DMS53 treated with DMSO at 0.1 percent for 48 hours (cell line): ENCODE data around the gene CCL4L2.
"Not testable (repeated sequence)": the region's sequence is repeated elsewhere in the genome, so short reads cannot be mapped to it uniquely, and the experiment has no call there.

Source experiments
- DNase-seq: peaks from one replicate; lab custom pipeline; 2025; ENCODE audit not compliant: unreplicated experiment; lab: John Stamatoyannopoulos, UW

Gene CCL4L2

GRCh38 chr17:36195434-36196130 is 15.3 kb upstream of the CCL4L2 start:
- no peak for DNase-seq

DNA sequence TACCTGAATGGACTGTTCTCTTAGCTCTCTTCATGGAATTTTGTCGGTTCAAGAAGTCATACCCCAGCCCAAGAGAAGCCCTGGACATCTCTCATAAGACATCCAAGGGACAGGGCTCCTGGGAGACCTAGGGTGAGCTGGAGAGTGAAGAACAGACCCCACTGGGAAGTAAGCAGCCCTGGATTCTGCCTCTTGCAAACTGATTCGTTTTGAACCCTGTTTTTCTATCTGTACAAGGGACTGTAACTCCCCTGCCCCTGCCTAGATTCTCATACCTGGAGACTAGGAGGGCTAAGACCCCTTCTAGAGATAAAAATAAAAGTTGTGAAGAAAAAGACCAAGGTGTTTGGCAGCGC is 14.8 kb upstream of the CCL4L2 start:
- no peak for DNase-seq

DNA sequence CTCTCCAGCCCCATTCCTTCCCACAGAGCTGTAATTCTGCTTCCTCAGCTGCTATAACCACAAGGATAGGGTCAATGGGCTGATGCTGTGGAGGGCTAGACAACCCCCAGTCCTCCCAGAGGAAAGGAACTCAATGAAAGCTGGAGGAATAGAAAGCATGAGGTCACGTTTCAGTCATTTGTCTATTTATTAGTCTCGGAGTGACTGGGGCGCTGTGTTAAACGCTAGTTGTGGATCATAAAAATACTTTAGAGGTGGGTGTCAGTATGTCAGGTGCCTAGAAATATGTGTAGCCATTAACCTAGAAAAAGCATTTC is 13.5 kb upstream of the CCL4L2 start:
- no peak for DNase-seq

DNA sequence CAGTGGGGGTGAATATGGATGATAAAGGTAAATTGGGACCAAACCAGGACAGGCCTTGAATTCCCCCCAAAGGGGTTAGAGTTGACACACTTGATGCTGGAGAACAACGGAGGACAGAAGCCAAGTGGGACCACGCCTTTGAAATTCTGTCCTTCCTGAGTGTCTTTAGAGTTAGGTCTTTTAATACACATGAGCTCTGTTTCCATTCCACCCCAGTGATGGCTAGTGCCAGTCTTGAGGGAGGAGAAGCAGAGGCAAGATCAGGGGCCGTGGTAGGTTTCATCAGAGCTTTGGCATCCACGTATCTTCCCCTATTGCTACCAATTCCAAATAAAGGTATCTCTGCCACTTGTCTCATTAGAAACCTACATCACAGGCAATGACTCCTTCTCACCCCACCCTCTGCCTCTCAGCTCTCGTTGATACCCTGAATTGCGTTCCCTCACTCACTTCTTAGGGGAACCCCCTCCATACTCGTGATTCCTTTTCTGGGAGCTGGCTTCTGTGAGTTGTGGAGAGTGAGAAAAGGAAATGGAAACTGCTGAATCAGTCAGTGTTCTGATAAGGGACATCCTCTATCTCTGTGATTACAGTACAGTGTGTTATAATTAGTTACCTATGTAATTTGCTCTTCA is 11.9 kb upstream of the CCL4L2 start:
- no peak for DNase-seq

- DNase-seq: not testable (repeated sequence)
Measured at GRCh38 chr17:36201102-36201501, 9.8 kb upstream of the CCL4L2 start.

- DNase-seq: not testable (repeated sequence)
Measured at GRCh38 chr17:36201506-36201905, 9.4 kb upstream of the CCL4L2 start.

GRCh38 chr17:36203335-36203734 is 7.5 kb upstream of the CCL4L2 start:
- DNase-seq: no peak

- no peak for DNase-seq
Measured at GRCh38 chr17:36204724-36205500, 6.0 kb upstream of the CCL4L2 start.

DNA sequence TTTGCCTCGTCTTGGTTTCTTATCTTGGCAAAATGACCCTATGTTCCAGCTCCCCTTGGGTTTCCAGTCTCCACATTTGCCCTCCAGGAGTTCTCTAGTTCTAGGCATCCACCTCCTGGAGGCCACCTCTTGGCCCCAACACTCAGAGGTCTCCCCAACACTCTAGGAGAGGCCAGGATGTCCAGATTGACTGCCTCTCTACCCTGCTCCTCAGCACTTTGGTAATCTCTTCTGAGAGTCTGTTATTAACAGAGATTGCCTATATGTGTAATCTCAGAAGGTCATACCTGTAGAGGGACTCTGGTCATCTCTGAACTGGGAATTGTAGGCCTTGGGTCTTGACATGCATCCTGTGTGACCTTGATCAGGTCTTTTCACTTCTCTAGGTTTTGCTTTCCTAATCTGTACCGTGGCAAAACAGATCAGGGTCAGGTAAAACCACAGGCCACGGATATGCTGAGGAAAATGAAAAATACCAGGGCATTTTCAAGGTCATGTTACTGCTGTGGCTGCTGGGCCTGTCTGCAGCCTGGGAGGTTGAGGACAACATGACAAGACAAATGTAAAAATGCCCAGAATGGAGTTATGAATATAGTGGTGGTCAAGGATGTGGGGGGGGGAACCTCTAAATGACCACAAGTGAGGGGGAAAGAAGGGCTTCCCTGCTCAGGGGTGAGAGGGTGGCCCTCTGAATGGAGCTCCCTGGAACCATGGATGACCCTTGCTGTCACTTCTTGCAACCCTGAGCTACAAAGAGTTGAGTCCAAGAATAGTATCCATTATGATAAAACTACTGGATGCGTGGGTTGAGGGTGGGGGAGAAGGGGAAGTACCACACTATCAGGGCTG is 5.0 kb upstream of the CCL4L2 start:
- DNase-seq: no peak

DNA sequence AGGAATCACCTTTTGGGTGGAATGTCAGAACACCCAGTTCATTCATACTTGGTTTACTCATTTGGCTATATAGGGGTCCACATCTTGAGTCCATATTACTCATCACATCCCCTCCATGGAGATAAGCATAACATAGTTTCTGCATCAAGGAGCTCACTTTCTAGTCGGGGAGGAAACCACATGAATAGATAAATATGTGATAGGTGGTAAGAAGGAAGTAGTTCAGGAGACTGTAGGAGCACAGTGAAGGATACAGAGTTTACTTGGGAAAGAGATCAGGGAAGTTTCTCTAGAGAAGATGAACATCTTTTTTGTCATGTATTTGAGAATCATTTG is 4.4 kb upstream of the CCL4L2 start:
- not testable (repeated sequence) for DNase-seq

DNA sequence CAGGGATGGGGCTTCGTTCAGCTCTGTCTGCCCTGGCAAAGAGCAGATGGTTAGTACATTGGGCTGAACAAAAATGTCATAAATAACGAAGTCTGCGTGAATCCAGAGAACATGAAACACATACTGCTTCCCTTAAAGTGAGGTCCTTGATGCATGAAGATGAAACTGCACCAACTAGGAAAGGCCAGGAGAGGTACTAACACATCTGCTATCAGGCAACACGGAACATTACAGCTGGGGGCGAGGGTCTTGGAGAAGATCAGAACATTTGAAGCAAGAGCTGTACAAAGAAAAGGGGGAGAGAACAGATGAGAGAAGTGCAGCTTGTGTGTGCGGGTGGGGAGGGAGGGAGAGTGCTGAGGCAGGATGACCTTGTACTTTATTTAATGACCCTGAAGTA is 3.5 kb upstream of the CCL4L2 start:
- not testable (repeated sequence) for DNase-seq

GRCh38 chr17:36209575-36209974 is 1.3 kb upstream of the CCL4L2 start:
- no peak for DNase-seq

DNA sequence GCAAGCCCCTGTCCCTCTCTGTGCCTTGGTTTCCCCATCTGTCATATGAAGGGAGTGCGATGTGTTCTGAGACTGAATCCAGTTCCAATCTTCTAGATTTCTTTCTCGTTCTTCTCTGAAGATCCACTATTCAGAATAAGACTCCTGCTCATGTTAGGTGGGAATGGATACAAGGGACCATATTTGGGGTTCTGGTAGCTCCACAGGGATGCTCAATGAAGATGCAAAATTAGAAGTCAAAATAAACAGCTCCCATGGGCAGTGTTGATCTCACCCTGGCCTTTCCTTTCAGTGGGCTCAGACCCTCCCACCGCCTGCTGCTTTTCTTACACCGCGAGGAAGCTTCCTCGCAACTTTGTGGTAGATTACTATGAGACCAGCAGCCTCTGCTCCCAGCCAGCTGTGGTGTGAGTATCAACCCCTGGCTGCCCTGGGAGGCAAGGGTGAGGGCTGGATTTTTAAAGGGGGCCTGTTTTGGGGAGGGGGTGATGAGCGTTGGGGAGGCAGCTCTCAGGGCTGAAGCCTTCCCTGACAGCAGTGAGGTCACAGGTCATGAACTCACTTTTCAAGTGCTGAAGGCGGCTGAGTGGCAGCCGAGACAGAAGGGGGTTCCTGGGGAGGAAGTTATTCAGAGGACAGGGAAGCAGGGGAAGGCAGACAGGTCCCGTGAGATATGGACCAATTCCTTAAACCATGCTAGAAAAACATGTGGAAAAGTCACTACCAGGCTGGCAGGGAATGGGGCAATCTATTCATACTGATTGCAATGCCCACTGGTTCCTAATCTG is 815 bp downstream of the CCL4L2 start:
- DNase-seq: not testable (repeated sequence)

GRCh38 chr17:36212272-36212605 is 1.4 kb downstream of the CCL4L2 start:
- no peak for DNase-seq

GRCh38 chr17:36212966-36213365 is 2.1 kb downstream of the CCL4L2 start:
- DNase-seq: no peak

DNA sequence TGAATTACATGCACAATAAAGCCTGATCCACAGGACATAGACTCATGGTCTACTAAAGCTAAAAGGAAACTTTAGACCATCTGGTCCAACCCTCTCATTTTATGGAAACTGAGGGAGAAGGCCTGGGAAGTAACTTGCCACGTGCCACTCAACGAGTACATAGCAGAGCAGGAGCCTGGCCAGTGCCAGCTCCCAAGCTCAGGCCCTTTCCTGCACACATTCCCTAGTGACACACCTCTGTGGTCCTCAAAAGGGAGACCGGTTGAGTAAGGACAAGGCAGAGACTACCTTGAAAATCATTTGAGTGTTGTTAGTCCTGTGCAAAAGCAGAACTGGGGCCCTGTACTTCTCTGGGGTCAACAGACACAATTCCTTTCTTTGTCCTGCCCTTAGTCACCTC is 2.8 kb downstream of the CCL4L2 start:
- no peak for DNase-seq

- no peak for DNase-seq
Measured at GRCh38 chr17:36214918-36215317, 4.1 kb downstream of the CCL4L2 start.

GRCh38 chr17:36215406-36216308 is 4.8 kb downstream of the CCL4L2 start:
- not testable (repeated sequence) for DNase-seq

DNA sequence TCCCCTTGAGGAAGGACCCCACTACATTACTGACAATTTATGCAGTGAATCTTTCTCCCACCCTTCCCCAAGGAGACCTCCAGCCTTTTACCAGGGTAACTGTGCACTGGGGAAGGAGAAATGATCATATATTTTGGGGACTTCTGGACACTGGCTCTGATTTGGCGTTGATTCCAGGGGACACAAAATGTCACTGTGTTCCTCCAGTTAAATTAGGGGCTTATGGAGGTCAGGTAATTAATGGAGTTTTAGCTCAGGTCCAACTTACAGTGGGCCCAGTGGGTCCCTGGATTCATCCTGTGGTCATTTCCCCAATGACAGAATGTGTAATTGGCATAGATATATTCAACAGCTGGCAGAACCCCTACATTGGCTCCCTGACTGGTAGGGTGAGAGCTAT is 8.7 kb downstream of the CCL4L2 start:
- not testable (repeated sequence) for DNase-seq
